ENCODE measurements around the gene ZNF652.

GRCh38 chr17:49325980-49326379 lies 36.1 kb downstream of the ZNF652 start:
- TF ChIP-seq POLR2A (IDR thresholded peaks at IDR 0.05; ENCODE audit: low read length) (no peak), GATA1 (IDR thresholded peaks at IDR 0.05; ENCODE audit: low read depth, low read length) (no peak)
